ENCODE measurements around the gene MAN1A1.
A peak's percentile ranks its signal among the peaks of the same experiment; 100 is the strongest.

The MAN1A1 gene

GRCh38 chr6:119326291-119327005, 23.1 kb downstream of the MAN1A1 start:
- TF ChIP-seq GATA1 (IDR thresholded peaks at IDR 0.05; ENCODE audit: low read depth, low read length) (no peak), POLR2A (IDR thresholded peaks at IDR 0.05; ENCODE audit: low read length) (no peak)
- DNase-seq: no peak

GRCh38 chr6:119325559-119326265, 23.8 kb downstream of the MAN1A1 start:
- TF ChIP-seq POLR2A (IDR thresholded peaks at IDR 0.05; ENCODE audit: low read length): no peak
- no peak for TF ChIP-seq GATA1 (IDR thresholded peaks at IDR 0.05; ENCODE audit: low read depth, low read length)
- no peak for DNase-seq

- TF ChIP-seq GATA1 (IDR thresholded peaks at IDR 0.05; ENCODE audit: low read depth, low read length) (peak; percentile 94), POLR2A (IDR thresholded peaks at IDR 0.05; ENCODE audit: low read length) (no peak)
Observed at GRCh38 chr6:119324718-119325117, 24.8 kb downstream of the MAN1A1 start.

GRCh38 chr6:119323931-119324330, 25.6 kb downstream of the MAN1A1 start:
- TF ChIP-seq POLR2A (IDR thresholded peaks at IDR 0.05; ENCODE audit: low read length) (no peak), GATA1 (IDR thresholded peaks at IDR 0.05; ENCODE audit: low read depth, low read length) (no peak)
- peak; percentile 32 to 63 for DNase-seq

More at GRCh38 chr6:119324718-119325117, 24.8 kb downstream of the MAN1A1 start:
- peak; percentile 94 to 97 for DNase-seq

- TF ChIP-seq GATA1 (IDR thresholded peaks at IDR 0.05; ENCODE audit: low read depth, low read length) (no peak), POLR2A (IDR thresholded peaks at IDR 0.05; ENCODE audit: low read length) (no peak)
- DNase-seq: peak in 1 of 2 experiments; percentile 49
Observed at GRCh38 chr6:119323478-119323877, 26.1 kb downstream of the MAN1A1 start.

- TF ChIP-seq GATA1 (IDR thresholded peaks at IDR 0.05; ENCODE audit: low read depth, low read length) (no peak), POLR2A (IDR thresholded peaks at IDR 0.05; ENCODE audit: low read length) (no peak)
- no peak for DNase-seq
Observed at GRCh38 chr6:119322715-119323350, 26.7 kb downstream of the MAN1A1 start.

GRCh38 chr6:119322034-119322433, 27.5 kb downstream of the MAN1A1 start:
- DNase-seq: peak; percentile 22 to 36
- no peak for TF ChIP-seq POLR2A (IDR thresholded peaks at IDR 0.05; ENCODE audit: low read length)
- no peak for TF ChIP-seq GATA1 (IDR thresholded peaks at IDR 0.05; ENCODE audit: low read depth, low read length)

GRCh38 chr6:119319694-119320093, 29.9 kb downstream of the MAN1A1 start:
- TF ChIP-seq GATA1 (IDR thresholded peaks at IDR 0.05; ENCODE audit: low read depth, low read length) (no peak), POLR2A (IDR thresholded peaks at IDR 0.05; ENCODE audit: low read length) (no peak)
- DNase-seq: peak in 1 of 2 experiments; percentile 41

GRCh38 chr6:119318730-119319129, 30.8 kb downstream of the MAN1A1 start:
- no peak for TF ChIP-seq GATA1 (IDR thresholded peaks at IDR 0.05; ENCODE audit: low read depth, low read length)
- no peak for TF ChIP-seq POLR2A (IDR thresholded peaks at IDR 0.05; ENCODE audit: low read length)
- peak in 1 of 2 experiments; percentile 36 for DNase-seq

- DNase-seq: peak in 1 of 2 experiments; percentile 49
- no peak for TF ChIP-seq GATA1 (IDR thresholded peaks at IDR 0.05; ENCODE audit: low read depth, low read length)
- no peak for TF ChIP-seq POLR2A (IDR thresholded peaks at IDR 0.05; ENCODE audit: low read length)
Observed at GRCh38 chr6:119318176-119318575, 31.4 kb downstream of the MAN1A1 start.

- TF ChIP-seq GATA1 (IDR thresholded peaks at IDR 0.05; ENCODE audit: low read depth, low read length) (no peak), POLR2A (IDR thresholded peaks at IDR 0.05; ENCODE audit: low read length) (no peak)
- no peak for DNase-seq
Observed at GRCh38 chr6:119317007-119317406, 32.6 kb downstream of the MAN1A1 start.

GRCh38 chr6:119314885-119315272, 34.7 kb downstream of the MAN1A1 start:
- DNase-seq: peak in 1 of 2 experiments; percentile 9
- TF ChIP-seq GATA1 (IDR thresholded peaks at IDR 0.05; ENCODE audit: low read depth, low read length) (no peak), POLR2A (IDR thresholded peaks at IDR 0.05; ENCODE audit: low read length) (no peak)

GRCh38 chr6:119313937-119314884, 35.4 kb downstream of the MAN1A1 start:
- DNase-seq: no peak
- TF ChIP-seq POLR2A (IDR thresholded peaks at IDR 0.05; ENCODE audit: low read length): no peak
- TF ChIP-seq GATA1 (IDR thresholded peaks at IDR 0.05; ENCODE audit: low read depth, low read length): no peak

Data from erythroblast (primary cell).